ENCODE data around the gene DLL4.

GRCh38 chr15:40956541-40956982 lies 27.4 kb downstream of the DLL4 start:
- TF ChIP-seq, protein P1, sequence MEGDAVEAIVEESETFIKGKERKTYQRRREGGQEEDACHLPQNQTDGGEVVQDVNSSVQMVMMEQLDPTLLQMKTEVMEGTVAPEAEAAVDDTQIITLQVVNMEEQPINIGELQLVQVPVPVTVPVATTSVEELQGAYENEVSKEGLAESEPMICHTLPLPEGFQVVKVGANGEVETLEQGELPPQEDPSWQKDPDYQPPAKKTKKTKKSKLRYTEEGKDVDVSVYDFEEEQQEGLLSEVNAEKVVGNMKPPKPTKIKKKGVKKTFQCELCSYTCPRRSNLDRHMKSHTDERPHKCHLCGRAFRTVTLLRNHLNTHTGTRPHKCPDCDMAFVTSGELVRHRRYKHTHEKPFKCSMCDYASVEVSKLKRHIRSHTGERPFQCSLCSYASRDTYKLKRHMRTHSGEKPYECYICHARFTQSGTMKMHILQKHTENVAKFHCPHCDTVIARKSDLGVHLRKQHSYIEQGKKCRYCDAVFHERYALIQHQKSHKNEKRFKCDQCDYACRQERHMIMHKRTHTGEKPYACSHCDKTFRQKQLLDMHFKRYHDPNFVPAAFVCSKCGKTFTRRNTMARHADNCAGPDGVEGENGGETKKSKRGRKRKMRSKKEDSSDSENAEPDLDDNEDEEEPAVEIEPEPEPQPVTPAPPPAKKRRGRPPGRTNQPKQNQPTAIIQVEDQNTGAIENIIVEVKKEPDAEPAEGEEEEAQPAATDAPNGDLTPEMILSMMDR (IDR thresholded peaks at IDR 0.05; ENCODE audit: low read depth, low read length): no peak
- no peak for TF ChIP-seq EZH2phosphoT487 (IDR thresholded peaks at IDR 0.05; ENCODE audit: low read depth)

All from OCI-LY3 (cell line).